NB4 (cell line): ENCODE measurements around the gene CRIM1.

Source experiments
- POLR2A ChIP-seq: IDR thresholded peaks from 2 replicates; pipeline ENCODE4 v1.6.1; 2011; ENCODE audit warnings: mild to moderate bottlenecking; ENCODE audit not compliant: insufficient read length; ENCODE audit errors: extremely low read depth
- TF ChIP-seq, protein P1 (sequence below): IDR thresholded peaks from one replicate; pipeline ENCODE4 v1.5.1; 2012; ENCODE audit warnings: low read depth, low read length
- TF ChIP-seq, protein P2 (sequence below): IDR thresholded peaks from 2 replicates; pipeline ENCODE4 v1.6.1; 2011; ENCODE audit warnings: low read depth, low read length

DNA sequence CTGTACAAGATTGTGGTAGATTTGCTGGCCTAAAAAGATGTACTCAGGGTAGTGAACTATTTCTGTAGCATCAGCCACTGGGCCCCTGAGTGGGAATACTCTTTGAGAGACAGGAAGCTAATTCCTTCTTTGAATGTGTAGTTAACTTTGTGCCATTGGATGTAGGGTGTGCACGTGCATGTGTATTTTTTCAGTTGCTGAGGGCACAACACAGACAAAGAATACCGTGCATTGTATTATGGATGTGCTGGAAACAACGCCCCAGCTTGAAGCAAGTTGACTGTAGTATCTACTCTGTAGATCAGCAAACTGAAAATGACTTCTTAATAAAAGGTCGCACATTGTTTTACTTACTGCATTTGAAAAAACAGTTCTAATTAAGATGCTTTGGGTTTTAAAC, 14.1 kb downstream of the CRIM1 start:
- TF ChIP-seq, protein P1, sequence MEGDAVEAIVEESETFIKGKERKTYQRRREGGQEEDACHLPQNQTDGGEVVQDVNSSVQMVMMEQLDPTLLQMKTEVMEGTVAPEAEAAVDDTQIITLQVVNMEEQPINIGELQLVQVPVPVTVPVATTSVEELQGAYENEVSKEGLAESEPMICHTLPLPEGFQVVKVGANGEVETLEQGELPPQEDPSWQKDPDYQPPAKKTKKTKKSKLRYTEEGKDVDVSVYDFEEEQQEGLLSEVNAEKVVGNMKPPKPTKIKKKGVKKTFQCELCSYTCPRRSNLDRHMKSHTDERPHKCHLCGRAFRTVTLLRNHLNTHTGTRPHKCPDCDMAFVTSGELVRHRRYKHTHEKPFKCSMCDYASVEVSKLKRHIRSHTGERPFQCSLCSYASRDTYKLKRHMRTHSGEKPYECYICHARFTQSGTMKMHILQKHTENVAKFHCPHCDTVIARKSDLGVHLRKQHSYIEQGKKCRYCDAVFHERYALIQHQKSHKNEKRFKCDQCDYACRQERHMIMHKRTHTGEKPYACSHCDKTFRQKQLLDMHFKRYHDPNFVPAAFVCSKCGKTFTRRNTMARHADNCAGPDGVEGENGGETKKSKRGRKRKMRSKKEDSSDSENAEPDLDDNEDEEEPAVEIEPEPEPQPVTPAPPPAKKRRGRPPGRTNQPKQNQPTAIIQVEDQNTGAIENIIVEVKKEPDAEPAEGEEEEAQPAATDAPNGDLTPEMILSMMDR = no peak
- TF ChIP-seq, protein P2, sequence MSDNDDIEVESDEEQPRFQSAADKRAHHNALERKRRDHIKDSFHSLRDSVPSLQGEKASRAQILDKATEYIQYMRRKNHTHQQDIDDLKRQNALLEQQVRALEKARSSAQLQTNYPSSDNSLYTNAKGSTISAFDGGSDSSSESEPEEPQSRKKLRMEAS = no peak
- no peak for TF ChIP-seq POLR2A
